Superior temporal gyrus (tissue), 1 donor: Measurements from ENCODE around the gene C1orf198.

Experiments used
- DNase-seq: peaks from one replicate; pipeline ENCODE4 v3.0.0-alpha.2; 2016; ENCODE audit errors: extremely low spot score

C1orf198 gene

GRCh38 chr1:230809256-230809990 is 58.9 kb downstream of the C1orf198 start:
- DNase-seq, result peak; percentile 72

GRCh38 chr1:230808281-230808872 is 59.9 kb downstream of the C1orf198 start:
- no peak for DNase-seq

- DNase-seq, result peak; percentile 98
Observed at GRCh38 chr1:230807561-230808280, 60.6 kb downstream of the C1orf198 start.

- peak; percentile 100 for DNase-seq
Observed at GRCh38 chr1:230807029-230807428, 61.3 kb downstream of the C1orf198 start.

GRCh38 chr1:230806552-230806951 is 61.8 kb downstream of the C1orf198 start:
- no peak for DNase-seq

GRCh38 chr1:230804396-230804795 is 63.9 kb downstream of the C1orf198 start:
- DNase-seq, result peak; percentile 53

- no peak for DNase-seq
Observed at GRCh38 chr1:230800891-230801840, 67.2 kb downstream of the C1orf198 start.

- DNase-seq, result no peak
Observed at GRCh38 chr1:230798491-230798890, 69.8 kb downstream of the C1orf198 start.

GRCh38 chr1:230797942-230798365 is 70.4 kb downstream of the C1orf198 start:
- DNase-seq, result peak; percentile 93

GRCh38 chr1:230797376-230797920 is 70.9 kb downstream of the C1orf198 start:
- DNase-seq, result no peak

GRCh38 chr1:230796626-230797025 is 71.7 kb downstream of the C1orf198 start:
- DNase-seq, result no peak

GRCh38 chr1:230794871-230795605 is 73.3 kb downstream of the C1orf198 start:
- no peak for DNase-seq

GRCh38 chr1:230794431-230794830 is 73.9 kb downstream of the C1orf198 start:
- peak; percentile 35 for DNase-seq

GRCh38 chr1:230793463-230793745 is 74.9 kb downstream of the C1orf198 start:
- no peak for DNase-seq

- DNase-seq, result no peak
Observed at GRCh38 chr1:230792691-230793462, 75.4 kb downstream of the C1orf198 start.

GRCh38 chr1:230791986-230792564 is 76.2 kb downstream of the C1orf198 start:
- no peak for DNase-seq

- no peak for DNase-seq
Observed at GRCh38 chr1:230790026-230790425, 78.3 kb downstream of the C1orf198 start.

- no peak for DNase-seq
Observed at GRCh38 chr1:230788561-230789275, 79.6 kb downstream of the C1orf198 start.

GRCh38 chr1:230787471-230787870 is 80.8 kb downstream of the C1orf198 start:
- no peak for DNase-seq
